Kidney tubule cell (primary cell): Measurements from ENCODE around the gene ASXL1.

Source experiments
- DNase-seq: peaks from one replicate; pipeline ENCODE4 v3.0.0-alpha.2; 2018; ENCODE audit warnings: low spot score

The ASXL1 gene

GRCh38 chr20:32441638-32442037, 83.5 kb downstream of the ASXL1 start:
- DNase-seq, result no peak

GRCh38 chr20:32442630-32443373, 84.7 kb downstream of the ASXL1 start:
- DNase-seq, result no peak

DNA sequence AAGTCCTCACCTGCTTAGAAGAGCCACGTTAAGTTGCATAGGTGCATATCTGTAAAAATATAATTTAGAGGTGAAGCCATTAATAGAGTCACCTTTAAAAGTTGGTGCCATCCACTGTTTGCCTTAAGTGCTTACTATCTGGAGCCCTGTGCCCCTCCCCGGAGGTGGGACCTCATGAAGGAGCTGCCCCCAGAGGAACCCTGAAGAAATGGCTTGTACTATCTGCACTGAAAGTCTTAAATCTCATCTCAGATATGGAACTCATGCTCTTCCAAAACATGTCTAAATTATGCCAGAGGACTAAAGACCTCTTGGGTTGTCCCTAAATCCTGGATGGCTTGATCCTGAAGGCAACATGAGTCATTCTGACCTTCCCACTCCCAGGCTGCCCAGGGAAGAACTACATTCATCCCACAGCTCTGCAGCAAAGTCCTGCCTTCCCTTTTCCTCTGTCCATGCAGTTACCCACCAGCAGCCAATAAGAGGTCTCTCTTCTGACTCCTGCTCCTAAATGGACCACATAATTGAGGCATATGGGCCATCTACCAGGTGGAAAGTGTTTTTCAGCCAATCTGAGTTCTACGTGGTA, 85.3 kb downstream of the ASXL1 start:
- DNase-seq, result no peak

DNA sequence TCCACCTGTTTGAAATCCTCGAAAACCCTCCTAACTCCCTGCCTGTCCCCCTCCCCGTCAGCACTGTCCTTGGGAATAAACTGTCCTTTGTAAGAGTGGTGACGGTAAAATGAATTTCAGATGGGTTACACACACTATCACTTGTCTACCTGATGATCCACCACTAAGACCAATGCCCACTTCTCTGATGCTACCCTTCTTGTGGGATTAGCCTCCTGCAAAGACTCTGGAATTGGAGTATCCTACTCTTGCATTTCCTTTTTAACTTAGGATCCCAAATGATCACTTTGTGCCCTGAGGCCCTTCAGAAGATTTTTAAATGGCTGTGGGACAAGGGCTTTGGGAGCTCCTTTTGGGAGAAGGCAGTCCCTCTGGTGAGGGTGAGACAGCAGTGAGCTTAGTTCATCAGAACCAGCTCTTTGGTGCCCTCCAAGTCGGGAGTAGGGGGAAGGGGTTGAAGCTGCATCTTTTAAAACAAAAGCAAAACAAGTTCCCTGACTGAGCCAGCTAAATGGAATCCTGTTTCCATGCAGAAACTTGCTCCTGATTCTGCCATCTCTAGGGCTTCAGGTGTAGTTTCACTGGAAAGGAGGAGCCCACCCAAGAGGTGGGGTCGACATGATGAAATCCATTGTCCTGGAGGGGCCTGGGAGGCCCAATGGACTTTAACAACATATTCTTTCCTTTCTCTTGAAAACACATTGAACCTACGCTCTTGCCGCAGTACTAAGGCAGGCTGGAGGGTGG, 86.5 kb downstream of the ASXL1 start:
- DNase-seq, result no peak

DNA sequence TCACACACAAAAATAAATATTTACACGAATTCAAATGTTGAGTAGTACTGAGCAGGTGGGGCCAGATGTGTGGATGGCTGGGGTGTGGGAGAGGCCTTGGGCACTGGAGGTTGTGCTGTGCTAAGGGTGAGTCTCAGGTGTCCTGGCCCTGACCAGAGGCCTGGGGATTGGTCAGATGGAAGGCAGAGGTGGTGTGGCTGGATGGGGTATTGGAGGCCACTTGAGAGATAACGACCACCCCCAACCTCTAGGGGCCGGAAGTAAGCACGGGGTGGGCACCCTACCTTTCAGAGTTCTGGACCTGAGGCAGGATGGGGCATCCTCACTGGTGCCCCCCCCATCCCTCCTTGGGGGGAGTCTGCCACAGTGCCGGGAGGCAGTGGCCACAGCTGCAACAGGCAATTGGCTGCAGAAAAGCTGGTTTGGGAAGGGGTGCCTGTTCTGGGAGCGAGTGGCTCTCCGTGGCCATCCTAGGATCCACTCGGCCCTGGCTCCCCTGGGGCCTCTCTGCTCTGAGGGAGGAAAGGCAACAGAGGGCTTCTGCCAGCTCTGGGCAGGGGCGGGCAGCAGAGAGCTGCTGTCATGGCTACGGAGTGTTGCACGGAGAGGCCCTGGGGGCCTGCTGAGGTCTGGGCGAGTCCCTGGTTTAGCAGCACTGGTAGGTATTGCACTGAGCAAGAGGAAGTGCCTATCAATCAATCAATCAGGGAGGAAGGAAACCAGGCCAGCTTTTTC, 87.6 kb downstream of the ASXL1 start:
- no peak for DNase-seq

DNA sequence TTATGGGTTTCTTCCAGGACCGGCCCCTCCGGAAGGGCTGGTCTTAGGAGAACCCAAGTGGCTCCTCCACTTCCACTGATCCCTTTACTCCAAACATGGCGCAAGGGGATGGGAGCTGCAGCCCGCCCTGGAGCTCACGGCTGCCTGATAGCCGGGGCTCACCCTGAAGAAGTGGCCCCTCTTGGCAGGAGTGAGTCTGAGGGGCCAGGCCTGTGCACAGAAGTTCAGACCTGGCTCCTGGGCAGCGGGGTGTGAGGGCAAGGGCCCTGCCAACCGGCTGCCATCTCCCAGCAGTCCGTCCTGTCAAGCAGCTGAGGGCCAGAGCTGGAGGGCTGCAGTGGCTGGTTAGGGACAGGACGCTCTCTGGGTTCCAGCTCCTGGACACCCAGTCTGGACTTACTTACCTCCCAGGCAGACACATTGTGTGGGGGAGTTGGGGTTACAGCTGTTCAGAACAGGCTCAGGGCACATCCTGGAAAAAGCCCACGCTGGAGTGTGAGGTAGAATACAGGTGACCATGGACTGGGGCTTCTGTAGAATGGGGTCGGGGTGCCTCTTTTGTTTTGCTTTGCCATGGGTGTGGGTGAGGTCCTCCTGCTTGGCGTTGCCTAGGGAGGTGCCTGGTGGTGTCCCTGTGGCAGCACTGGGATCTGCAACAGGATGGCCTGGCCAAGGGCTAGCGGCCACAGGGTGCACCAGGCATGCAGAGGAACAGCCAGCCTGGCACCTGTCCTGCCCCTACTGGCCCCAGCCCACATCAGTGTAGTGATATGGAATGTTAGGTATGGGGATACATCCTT, 88.4 kb downstream of the ASXL1 start:
- DNase-seq, result no peak

- no peak for DNase-seq
These were observed 89.3 kb downstream of the ASXL1 start for GRCh38 chr20:32447136-32448027.

- DNase-seq, result no peak
These were observed 90.3 kb downstream of the ASXL1 start for GRCh38 chr20:32448306-32449056.

GRCh38 chr20:32449057-32449889, 91.1 kb downstream of the ASXL1 start:
- DNase-seq, result no peak

GRCh38 chr20:32449890-32450401, 91.8 kb downstream of the ASXL1 start:
- DNase-seq, result no peak

- no peak for DNase-seq
These were observed 92.4 kb downstream of the ASXL1 start for GRCh38 chr20:32450484-32451061.

GRCh38 chr20:32451340-32451681, 93.2 kb downstream of the ASXL1 start:
- no peak for DNase-seq

- DNase-seq, result no peak
These were observed 93.7 kb downstream of the ASXL1 start for GRCh38 chr20:32451682-32452461.

DNA sequence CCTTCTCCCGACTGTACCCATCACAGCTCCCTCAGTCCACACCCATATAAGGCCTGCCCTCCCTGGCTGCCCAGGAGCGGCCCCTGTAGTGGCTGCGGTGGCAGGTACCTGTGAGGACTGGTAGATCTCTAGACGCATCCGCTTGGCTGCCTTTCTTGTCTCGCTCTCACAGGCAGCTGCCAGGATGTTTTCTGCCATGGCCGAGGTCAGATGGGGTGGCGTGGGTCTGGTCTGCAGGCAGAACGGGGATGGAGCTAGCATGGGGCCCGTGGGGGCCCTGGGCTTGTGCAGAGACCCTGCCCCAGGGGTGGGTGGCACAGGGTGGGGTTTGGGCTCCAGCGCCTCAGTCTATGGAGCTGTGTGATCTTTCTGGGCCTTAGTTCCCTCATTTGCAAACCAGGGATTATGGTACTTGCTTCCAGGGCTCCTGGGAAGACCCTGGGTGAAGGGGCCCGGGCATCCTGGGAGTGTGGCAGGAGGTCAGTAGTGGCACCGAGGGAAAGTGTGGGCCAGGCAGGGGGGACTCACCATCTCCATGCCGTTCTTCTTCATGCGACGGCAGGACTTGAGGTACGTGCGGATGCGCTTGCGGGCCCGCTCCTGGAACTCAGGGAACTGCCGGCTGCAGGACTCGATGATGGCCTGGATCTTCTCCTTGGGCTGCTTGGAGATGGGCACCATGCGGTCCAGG, 94.8 kb downstream of the ASXL1 start:
- no peak for DNase-seq

- no peak for DNase-seq
These were observed 95.5 kb downstream of the ASXL1 start for GRCh38 chr20:32453467-32454163.
